NT2/D1 (cell line): ENCODE measurements around the gene PSMB8.
"Not testable (repeated sequence)": the region's sequence is repeated elsewhere in the genome, so short reads cannot be mapped to it uniquely, and the experiment has no call there.

Source experiments
- SUZ12 ChIP-seq: IDR thresholded peaks from 2 replicates; pipeline ENCODE4 v1.6.1; 2011; ENCODE audit not compliant: insufficient read length, insufficient read depth; ENCODE audit errors: extremely low read depth
- ZNF274 ChIP-seq: IDR thresholded peaks from 2 replicates; pipeline ENCODE4 v1.6.1; 2011; ENCODE audit warnings: mild to moderate bottlenecking, low read depth, low read length

GRCh38 chr6:32873947-32874346 is 30.1 kb upstream of the PSMB8 start:
- TF ChIP-seq ZNF274, SUZ12: not testable (repeated sequence)
